HG03175 (cell line): ENCODE results near the gene DOCK8.

Experiments
- ATAC-seq: cut with Tn5 transposase; IDR thresholded peaks from one replicate; pipeline ENCODE4 v1.9.1; 2021; ENCODE audit warnings: mild to moderate bottlenecking, moderate library complexity; ENCODE audit not compliant: unreplicated experiment

The DOCK8 gene

DNA sequence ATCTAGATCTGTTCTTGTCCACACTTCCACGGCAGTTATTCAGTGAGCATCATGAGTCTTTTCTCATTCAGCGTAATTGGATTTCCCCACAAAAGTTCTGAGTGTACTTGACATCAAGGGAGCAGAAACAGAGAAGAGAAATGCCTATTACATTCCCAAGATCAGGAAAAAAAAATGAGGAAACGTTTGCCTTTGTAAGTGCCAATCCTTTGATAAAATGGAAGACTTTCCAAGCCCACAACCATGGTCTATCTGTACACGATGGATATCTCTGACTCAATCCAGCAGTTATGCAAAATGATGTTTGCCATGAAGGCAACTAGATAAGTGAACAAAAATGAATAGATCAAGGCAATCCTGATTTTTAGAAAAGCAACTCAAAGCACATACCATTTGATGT lies 235.9 kb downstream of the DOCK8 start:
- no peak for ATAC-seq

DNA sequence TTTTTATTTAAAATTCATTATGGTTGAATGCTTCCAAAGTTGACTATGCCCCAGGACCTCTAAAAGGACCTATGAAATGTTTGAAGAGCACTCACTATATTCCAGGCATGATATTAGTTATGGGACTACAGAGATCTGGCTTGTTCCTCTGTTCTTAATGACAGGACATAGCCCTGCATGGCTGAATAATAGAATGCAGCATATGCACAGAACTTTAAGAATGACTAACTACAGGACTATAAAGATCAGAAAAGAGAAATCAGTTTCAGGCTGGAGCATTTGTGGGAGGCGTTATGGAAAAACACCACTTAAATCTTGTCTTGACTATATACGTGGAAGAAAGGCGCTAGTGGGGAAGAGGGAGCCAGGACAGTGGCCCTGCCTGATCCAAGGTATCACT lies 239.2 kb downstream of the DOCK8 start:
- no peak for ATAC-seq

DNA sequence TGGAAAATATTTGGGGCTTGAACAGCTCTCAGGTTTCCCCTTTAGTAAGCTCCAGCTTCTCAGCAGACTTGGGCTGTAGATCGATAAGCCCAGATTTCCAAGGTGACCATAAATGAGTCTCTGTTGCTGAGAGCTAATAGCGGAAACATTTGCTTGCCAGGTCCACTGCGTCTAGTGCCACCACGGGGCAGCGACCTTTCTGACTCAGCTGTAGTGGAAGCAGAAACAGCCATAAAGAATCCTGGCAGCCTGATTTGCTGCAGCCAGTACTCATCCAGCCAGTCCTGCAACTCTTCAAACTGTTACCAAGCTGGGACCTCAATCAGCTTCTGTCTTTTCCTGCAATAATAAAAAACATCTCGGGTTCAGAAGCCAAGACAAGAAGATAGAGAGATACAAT lies 241.7 kb downstream of the DOCK8 start:
- no peak for ATAC-seq

DNA sequence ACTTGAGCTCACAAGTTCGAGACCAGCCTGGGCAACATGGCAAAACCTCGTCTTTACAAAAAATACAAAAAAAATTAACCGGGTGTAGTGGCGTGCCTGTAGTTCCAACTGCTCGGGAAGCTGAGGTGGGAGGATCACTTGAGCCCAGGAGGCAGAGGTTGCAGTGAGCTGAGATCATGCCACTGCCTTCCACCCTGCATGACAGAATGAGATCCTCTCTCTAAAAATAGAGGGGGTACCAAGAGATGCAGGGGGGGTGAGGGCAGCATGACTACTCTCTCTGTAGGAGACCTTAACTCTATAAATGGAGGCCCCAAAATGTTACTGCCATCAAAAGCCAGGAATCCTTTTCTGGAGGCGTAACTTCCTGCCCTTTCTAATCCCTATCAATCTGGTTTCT lies 243.9 kb downstream of the DOCK8 start:
- ATAC-seq: no peak

DNA sequence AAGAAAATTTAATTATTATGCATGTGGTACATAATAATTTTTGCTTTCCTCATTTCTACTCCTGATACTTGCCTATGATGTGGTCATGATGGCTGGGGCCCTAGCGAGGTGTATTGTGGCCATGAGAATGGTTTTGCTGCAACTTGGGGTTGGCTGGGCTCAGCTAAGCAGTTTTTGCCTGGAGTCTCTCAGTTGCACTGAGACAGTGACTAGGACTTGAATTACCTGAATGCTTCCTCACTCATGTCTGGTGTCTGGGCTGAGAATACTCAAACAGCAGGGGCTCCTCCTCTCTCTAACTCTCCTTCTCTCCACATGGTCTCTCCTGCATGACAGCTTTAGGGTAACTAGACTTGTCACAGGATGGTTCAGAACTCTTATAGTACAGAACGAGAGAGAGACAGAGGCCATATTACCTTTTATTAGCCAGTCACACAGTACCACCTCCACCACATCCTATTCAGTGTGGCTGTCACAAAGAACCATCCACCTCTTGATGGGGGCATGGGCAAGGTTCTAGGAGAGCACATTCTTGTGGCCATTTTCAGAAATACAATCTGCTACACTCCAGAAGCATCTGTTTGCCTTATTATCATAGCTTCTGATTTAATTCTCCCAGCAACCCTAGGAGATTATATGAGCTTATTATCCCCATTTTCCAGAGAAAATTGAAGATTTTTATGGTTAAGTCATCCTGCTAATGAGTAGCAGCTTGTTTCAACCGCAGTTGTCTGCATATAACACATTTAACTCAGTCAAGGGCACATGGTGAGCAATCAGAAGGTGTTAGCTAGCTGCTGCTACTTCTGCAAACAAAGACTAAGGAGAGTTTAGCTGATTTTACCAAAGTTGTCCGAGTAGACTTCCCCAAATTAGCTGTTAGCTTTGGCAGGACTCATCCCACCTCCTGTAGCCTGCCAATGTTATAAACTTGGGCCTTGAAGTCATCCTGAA lies 245.1 kb downstream of the DOCK8 start:
- ATAC-seq: no peak

DNA sequence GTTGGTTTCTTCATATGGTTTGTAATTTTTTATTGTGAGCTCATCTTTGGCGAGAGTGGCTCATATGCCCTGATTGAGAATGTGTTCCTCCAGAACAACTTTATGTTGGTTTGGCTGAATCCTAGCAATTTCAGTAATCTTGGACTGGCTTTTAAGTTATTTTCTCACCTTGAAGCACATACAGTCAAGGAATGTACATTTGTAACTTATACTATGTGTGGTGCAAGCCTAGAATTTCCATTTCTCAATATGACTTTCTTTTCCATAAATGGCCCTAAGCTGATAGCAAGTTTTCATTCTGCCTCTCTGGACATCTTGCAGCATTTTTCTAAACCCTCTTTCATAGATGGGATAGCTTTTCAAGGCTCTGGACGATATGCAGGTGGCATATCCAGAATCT lies 247.5 kb downstream of the DOCK8 start:
- ATAC-seq: no peak

DNA sequence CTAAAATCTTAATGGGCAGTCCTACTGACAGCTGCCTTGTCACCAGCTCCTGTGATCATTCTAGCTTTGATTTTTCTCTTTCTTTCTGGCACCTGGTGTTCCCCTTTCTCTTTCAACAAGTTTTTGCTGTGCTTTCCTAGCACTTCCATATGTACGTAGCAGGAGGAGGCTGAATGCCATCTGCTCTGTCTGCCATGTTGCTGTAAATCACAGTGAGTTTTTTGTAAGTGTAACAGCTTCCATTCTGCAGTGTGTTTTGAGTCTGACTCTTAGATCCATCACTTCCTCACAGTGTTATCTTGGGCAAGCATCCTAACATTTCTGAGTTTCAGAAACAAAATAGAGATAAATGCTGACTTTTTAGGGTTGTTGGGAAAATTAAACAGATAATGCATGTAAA lies 247.9 kb downstream of the DOCK8 start:
- ATAC-seq: no peak

DNA sequence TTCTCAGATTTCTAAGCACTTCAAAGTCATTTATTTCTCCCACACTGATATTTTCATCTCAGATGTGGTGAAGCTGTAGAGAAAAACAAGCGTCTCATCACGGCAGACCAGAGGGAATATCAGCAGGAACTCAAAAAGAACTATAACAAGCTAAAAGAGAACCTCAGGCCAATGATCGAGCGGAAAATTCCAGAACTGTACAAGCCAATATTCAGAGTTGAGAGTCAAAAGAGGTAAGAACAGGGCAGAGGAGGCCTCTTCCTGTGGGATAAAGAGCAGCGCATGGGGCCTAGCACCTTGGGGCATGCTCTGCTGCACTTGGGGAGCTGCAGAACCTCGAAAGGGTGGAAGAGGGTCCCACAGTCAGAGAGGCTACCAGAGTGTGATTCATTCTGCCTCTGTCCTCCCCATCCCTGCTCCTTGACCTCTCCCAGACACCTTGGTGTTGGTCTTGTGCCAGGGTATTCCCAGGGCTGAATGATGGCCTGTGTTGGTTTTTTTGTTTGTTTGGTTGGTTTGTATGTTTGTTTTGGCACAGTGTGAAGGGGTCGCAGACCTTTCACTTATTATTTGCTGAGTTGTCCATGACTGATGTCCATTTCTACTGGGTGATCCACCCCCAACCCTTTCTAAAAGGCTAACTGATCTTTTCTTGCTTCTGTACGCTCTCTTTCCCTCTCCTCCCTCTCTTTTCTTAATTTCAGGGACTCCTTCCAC lies 248.9 kb downstream of the DOCK8 start:
- no peak for ATAC-seq

DNA sequence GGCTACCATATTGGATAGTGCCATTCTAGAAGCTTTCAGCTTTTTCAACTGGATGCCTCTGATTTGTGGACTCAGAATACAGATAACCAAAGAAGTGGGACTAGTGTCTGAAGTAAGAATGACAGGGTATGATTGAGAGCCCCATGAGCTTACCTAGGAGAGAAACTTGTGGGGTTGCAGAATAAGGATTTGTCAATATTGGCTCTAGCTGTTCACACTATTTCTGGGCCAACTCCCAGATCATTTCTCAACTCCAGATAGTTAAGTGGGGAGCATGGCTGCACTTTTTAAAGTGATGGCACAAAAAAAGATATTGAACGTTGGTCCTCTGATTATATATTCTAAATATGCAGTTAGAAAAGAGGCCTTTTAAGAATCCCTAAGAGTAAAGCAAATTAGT lies 252.1 kb downstream of the DOCK8 start:
- ATAC-seq: no peak

DNA sequence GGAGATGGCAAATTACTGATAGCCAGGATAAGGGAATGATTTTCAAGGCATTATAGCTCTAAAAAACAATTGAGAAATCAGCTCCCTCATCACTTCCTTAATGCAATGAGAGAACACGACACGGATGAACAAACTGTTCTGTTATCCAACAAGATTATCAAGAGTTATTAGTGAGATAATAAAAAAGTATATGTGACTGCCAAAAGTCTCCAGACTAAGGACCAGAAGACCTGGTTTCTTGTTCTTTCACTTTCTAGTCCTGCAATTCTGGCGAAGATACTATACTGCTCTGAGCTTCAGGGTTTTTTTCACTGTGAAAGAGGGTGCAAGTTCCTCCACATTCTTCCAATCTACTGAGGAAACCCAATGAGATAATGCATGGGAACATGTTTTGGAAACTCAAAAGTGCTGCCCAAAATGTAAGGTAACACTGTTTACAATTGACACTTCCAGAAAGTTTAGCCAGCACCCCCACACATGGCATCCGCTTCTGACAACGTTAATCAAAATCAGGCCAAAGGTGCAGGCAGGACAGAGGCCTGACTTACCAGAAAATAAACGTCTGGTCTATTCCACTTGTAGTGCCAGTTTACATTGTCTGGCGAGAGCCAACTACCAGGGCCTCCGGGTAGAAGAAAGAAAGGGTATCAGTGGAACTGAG lies 254.2 kb downstream of the DOCK8 start:
- ATAC-seq: no peak

DNA sequence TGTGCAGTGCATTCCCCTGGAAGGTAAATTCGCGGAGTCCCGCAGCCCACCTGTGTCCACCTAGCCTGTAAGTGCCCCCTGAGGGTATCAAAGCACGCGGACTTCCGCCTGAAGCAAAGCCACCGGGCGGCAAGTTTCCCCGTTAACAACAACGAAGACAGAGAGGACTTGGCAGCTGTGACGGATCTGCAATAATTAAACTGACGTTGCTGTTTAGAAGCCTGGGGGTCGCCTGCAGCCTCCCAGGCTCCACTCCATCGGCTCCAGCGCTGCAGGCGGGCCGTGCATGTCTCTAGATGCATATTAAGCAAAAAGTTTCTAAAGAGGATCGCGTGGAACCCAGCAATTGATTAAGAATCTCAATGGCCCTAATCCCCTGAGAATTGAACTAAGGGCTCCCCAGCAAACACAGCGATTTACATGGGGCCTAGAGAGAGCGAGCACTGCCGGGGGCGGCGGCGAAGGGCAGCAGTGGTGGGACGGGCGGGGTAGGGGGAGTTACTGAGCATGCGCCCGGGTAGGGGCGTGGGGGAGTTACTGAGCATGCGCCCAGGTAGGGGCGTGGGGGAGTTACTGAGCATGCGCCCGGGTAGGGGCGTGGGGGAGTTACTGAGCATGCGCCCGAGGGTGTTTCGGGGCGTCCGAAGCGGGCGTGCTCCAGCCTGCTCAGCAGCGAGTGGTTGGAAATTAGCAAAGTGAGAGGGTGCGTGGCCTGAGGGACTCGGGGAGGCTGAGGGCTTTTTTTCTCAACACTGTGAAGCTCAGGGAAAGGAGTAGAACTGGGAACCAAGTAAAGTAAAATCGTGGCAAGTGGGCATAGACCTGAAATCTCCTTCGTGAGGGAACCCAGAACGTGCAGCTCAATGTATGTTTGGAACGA lies 255.2 kb downstream of the DOCK8 start:
- ATAC-seq: peak; percentile 88

DNA sequence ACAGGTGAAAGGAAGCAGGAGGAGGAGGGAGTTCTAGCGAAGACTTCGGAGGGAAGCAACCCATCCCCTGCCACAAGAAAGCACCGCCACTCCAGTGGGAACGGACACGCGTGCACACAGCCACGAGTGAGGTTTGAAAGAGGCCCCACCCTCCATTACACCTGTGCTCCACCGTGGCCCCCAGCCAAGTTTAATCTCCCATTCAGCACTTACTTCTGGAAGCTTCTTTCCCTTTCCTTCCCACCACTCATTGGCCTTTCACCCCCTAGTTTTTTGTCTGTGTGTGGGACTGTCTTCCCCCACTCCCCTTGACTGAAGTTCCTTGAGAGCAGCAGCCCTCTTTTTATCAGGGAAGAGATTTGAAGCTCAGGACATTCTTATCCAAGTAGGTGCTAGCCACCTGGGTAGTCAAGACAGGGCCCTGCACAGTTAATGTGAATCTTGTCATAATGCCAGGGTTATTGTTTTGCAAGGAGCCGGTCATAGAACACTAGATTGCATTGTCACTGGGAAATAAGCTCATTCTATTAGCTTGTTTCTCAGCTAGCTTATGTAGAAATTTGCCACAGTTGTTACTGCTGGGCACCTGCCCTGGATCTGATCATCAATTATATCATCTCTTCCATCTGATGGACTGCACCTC lies 256.0 kb downstream of the DOCK8 start:
- ATAC-seq: peak; percentile 4

DNA sequence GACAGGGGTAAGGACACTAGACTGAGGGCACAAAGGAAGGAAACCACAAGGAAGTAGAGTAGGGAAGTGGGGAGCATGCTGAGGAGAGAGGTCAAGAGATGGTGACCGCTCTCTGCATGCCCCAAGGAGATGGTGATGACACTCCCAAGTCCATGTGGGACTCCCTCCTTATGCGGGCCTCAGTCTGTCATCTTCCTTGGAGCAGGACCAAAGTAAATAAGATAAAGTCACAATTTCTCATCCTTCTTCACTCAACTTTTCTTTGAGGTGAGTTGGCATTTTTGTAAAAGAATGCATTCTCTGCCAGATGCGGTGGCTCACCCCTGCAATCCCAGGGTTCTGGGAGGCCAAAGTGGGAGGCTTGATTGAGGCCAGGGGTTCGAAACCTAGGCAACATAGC lies 256.7 kb downstream of the DOCK8 start:
- no peak for ATAC-seq

DNA sequence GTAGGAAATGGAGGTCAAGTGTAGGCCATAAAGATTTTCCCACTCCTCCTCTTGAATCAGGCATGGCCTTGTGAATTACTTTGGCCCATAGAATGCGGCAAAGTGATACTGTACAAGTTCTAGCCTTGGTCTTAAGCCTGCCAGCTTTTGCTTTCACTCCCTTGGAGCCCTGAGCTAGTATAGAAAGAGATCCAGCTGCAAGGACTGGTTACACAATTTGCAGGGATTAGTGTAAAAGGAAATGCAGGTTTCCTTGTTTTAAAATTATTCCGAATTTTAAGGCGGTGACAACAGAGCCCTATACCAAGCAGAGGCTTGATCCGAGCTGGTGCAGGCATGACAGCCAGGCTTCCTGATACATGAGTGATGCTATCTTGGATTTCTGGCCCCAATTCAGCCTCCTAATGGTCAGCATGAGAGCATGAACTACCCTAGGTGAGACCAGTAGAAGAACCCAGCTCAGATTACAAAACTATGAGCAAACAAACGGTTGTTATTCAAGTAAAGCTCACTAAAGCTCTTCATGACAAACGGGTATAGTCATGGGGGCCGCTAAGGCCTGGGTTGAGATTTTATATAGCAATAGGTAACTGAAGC lies 257.9 kb downstream of the DOCK8 start:
- no peak for ATAC-seq

DNA sequence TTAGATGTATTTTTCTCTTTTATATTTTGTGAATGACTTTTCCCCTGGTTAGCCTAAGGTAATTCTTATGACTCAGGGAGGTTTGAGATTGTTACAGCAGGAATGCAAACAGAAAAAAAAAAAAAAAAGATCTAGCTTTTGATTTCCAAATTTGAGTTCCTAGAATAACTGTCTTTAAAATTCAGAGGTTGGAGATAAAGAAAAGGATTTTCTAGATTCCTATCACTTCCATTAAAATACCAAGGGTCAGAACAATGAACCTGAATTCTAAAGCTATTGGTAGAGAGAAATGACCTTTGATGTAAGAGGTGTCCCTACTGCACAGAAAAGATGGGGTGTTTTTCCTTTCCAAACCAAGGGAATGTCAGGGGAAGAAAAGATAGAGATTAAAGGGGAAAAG lies 262.5 kb downstream of the DOCK8 start:
- no peak for ATAC-seq

DNA sequence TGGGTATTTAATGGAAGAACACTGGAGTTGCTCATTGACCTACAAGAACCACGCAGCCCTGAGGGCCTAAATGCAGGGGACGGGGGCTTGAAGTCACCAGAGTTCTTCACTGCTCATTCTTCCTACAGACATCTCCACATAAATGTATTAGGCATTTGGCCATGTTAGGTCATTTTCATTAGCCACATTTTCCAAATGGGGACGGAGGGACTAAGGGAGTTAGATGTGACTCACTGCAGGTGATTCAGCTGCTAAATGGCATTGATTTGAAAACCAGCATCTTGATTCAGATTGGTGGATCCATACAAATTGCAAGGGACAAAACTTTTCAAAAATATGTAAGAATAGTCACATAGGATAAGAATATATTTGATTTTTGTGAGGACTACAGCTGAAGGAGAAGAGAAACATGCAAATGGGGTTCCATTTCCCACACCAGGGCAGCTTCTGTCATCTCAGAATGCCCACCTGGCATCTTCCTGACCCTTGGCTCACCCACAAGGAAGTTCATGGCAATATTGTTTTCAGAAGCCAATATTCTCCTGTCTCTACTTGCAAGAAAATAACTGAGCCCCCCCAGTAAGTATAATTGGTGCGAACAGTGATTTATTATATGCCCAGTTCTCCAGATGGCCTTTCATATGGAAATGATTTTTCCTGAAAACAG lies 264.8 kb downstream of the DOCK8 start:
- no peak for ATAC-seq

DNA sequence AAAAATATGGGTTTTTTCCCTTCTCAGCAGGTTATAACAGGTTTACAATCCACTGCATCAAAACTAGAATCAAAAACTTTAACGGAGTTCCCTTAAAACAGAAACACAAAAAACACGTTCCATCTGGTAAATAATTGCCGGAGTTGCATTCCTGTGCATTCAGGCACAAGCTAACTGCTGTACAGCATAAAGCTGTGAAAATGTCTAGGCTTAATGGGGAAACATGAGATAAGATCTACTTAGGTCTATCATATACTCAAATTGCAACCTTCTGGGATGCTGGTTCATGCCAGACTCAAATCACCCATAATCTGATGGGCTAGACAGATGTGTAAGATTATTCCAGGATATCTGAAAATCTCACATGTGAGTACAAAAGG lies 265.3 kb downstream of the DOCK8 start:
- ATAC-seq: no peak

DNA sequence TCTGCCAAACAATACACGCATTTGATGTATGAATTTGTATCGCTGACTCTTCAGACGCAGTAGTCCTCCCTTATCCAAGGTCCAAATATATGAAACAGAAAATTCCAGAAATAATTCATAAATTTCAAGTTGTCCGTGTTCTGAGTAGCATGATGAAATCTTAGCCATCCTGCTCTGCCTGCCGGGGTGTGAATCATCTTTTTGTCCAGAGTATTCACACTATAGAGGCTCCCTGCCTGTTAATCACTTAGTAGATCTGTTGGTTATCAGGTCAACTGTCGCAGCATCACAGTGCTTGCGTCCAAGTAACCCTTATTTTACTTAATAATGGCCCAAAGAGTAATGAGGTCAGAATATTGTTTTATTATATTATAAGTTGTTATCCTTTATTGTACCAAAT lies 268.1 kb downstream of the DOCK8 start:
- no peak for ATAC-seq

DNA sequence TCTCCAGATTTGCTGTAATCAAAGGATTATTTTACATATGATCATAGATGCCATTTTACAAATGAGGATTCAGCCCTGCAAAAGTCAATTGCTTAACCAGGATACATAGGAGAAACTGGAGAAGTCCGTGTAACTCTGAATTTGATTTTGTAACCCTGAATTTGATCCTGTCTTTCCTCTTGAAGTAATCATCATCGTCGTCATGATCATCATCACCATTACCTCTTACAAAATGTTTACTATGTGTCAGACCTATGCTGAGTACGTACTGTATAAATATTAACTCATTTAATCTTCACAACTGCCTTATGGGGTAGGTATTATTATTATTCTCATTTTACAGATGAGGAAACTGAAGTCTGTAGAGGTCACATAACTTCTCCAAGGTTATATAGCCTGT lies 271.5 kb downstream of the DOCK8 start:
- no peak for ATAC-seq
